Measurements from ENCODE around the gene GAK.

Gene GAK

GRCh38 chr4:836750-837301, 95.3 kb downstream of the GAK start:
- Histone ChIP-seq H3K4me1 (ENCODE audit: insufficient read depth, poor library complexity, severe bottlenecking) (no peaks in the 10 kb centered on the region), H3K27ac (ENCODE audit: poor library complexity, severe bottlenecking) (no peak overlapping the region), H3K4me3 (ENCODE audit: severe bottlenecking) (no peak overlapping the region), H3K36me3 (ENCODE audit: low read depth) (no peaks in the 10 kb centered on the region), H3K27me3 (ENCODE audit: insufficient read depth, poor library complexity, severe bottlenecking) (no peaks in the 10 kb centered on the region), H3K9me3 (ENCODE audit: severe bottlenecking) (peaks cover 5% of the 10 kb centered on the region)
- no peak for ATAC-seq (ENCODE audit: low read depth)
- TF ChIP-seq, protein P1, sequence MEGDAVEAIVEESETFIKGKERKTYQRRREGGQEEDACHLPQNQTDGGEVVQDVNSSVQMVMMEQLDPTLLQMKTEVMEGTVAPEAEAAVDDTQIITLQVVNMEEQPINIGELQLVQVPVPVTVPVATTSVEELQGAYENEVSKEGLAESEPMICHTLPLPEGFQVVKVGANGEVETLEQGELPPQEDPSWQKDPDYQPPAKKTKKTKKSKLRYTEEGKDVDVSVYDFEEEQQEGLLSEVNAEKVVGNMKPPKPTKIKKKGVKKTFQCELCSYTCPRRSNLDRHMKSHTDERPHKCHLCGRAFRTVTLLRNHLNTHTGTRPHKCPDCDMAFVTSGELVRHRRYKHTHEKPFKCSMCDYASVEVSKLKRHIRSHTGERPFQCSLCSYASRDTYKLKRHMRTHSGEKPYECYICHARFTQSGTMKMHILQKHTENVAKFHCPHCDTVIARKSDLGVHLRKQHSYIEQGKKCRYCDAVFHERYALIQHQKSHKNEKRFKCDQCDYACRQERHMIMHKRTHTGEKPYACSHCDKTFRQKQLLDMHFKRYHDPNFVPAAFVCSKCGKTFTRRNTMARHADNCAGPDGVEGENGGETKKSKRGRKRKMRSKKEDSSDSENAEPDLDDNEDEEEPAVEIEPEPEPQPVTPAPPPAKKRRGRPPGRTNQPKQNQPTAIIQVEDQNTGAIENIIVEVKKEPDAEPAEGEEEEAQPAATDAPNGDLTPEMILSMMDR (IDR thresholded peaks at IDR 0.05; ENCODE audit: poor library complexity, severe bottlenecking): no peak
- DNase-seq (ENCODE audit: low spot score): peak; percentile 48

DNA sequence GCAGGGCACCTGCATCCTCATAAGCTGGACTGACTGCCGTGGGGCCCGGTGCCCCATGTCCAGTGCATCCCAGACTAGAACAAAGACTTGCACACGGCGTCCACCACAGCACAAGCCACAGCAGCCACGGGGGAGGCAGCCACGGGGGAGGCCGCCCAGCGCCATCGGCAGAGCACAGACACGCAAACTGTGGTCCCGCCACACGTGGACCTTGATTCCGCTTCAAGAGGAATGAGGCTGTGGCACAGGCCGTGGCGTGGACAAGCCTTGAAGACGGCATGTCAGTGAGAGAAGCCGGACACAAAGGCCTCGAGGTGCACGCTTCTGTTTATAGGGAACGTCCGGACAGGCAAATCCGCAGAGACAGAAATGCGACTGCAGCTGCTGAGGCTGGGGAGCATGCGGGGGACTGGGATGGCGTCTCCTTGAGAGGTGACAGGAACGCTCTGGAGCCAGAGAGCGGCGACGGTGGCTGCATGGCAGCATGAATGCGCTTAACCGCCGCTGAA, 96.1 kb downstream of the GAK start:
- TF ChIP-seq, protein P1 (IDR thresholded peaks at IDR 0.05; ENCODE audit: poor library complexity, severe bottlenecking): no peak
- ATAC-seq (ENCODE audit: low read depth): no peak
- Histone ChIP-seq H3K9me3 (ENCODE audit: severe bottlenecking) (peaks cover 5% of the 10 kb centered on the region), H3K27ac (ENCODE audit: poor library complexity, severe bottlenecking) (no peak overlapping the region), H3K36me3 (ENCODE audit: low read depth) (no peaks in the 10 kb centered on the region), H3K4me3 (ENCODE audit: severe bottlenecking) (no peak overlapping the region), H3K27me3 (ENCODE audit: insufficient read depth, poor library complexity, severe bottlenecking) (no peaks in the 10 kb centered on the region), H3K4me1 (ENCODE audit: insufficient read depth, poor library complexity, severe bottlenecking) (no peaks in the 10 kb centered on the region)
- peak; percentile 45 for DNase-seq (ENCODE audit: low spot score)

GRCh38 chr4:835148-836002, 96.7 kb downstream of the GAK start:
- TF ChIP-seq, protein P1 (IDR thresholded peaks at IDR 0.05; ENCODE audit: poor library complexity, severe bottlenecking): no peak
- no peak overlapping the region for H3K27ac ChIP-seq (ENCODE audit: poor library complexity, severe bottlenecking)
- H3K4me1 ChIP-seq (ENCODE audit: insufficient read depth, poor library complexity, severe bottlenecking): no peaks in the 10 kb centered on the region
- ATAC-seq (ENCODE audit: low read depth) (no peak), DNase-seq (ENCODE audit: low spot score) (peak; percentile 62)
- H3K9me3 ChIP-seq (ENCODE audit: severe bottlenecking): peaks cover 5% of the 10 kb centered on the region
- H3K36me3 ChIP-seq (ENCODE audit: low read depth): no peaks in the 10 kb centered on the region
- H3K4me3 ChIP-seq (ENCODE audit: severe bottlenecking): no peak overlapping the region
- H3K27me3 ChIP-seq (ENCODE audit: insufficient read depth, poor library complexity, severe bottlenecking): no peaks in the 10 kb centered on the region

GRCh38 chr4:834368-835147, 97.6 kb downstream of the GAK start:
- H3K36me3 ChIP-seq (ENCODE audit: low read depth): no peaks in the 10 kb centered on the region
- no peaks in the 10 kb centered on the region for H3K27me3 ChIP-seq (ENCODE audit: insufficient read depth, poor library complexity, severe bottlenecking)
- DNase-seq (ENCODE audit: low spot score): peak; percentile 67
- H3K27ac ChIP-seq (ENCODE audit: poor library complexity, severe bottlenecking): no peak overlapping the region
- H3K4me3 ChIP-seq (ENCODE audit: severe bottlenecking): no peak overlapping the region
- peaks cover 5% of the 10 kb centered on the region for H3K9me3 ChIP-seq (ENCODE audit: severe bottlenecking)
- no peak for ATAC-seq (ENCODE audit: low read depth)
- TF ChIP-seq, protein P1 (IDR thresholded peaks at IDR 0.05; ENCODE audit: poor library complexity, severe bottlenecking): no peak
- H3K4me1 ChIP-seq (ENCODE audit: insufficient read depth, poor library complexity, severe bottlenecking): no peaks in the 10 kb centered on the region

Measured in RWPE2 (cell line).